ENCODE results near the gene C10orf88. TPM values are rescaled to one million over a fixed set of nuclear protein-coding genes. Genes with fewer than 3 reads are reported as not detected.

The C10orf88 gene
- total and polyA plus RNA-seq, 7 donors: 4.1 to 9.5 (median 6.3) TPM

GRCh38 chr10:122993797-122994336, 39.8 kb upstream of the C10orf88 start:
- ATAC-seq (no peak), DNase-seq (no peak)
- no peaks in the 10 kb centered on the region for H3K27me3 ChIP-seq (ENCODE audit: insufficient read depth in 3 of 3, low read length in 2 of 3)
- 89 to 94% (median 94%) methylated on average over 6 of the region's 6 CpGs for WGBS, 3 donors
- H3K9me3 ChIP-seq: no peaks in the 10 kb centered on the region
- no peak for TF ChIP-seq CTCF (IDR thresholded peaks at IDR 0.05)
- H3K27ac ChIP-seq: no peak overlapping the region
- intact Hi-C loops (cut with DNase I): no loop called here
- no peaks in the 10 kb centered on the region for H3K4me1 ChIP-seq
- H3K36me3 ChIP-seq (ENCODE audit: insufficient read depth in 1 of 2, low read depth in 1 of 2): peaks cover 11 to 91% of the 10 kb centered on the region in 2 donors
- H3K4me3 ChIP-seq: no peak overlapping the region

DNA sequence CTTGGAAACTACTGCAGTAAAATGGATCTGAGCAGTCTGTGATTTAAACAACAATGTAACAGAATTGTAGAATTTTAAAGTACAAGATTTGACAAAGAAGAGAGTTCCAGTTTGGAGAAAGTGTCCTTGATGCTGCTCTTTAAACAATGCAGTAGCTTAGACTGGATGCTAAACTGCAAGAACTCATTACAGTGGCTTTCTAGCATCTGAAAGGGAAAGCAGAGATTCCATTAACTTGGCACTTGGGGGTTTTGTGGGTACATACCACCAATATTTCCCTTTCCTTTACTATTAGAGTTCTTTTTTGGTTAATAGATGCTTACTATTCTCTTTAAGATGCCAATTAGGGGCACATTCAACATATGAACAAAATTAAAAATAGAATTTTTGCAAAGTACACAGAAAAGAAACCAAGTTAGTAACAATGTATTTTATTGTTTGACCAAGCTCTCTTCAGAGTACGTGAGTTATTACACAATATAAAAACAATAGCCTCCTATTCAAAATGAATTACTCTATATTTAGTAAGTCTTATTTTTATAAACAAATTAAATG, 38.1 kb upstream of the C10orf88 start:
- intact Hi-C loops (cut with DNase I): no loop called here
- ATAC-seq (no peak), DNase-seq (no peak)
- Histone ChIP-seq H3K27me3 (ENCODE audit: insufficient read depth in 3 of 3, low read length in 2 of 3) (no peaks in the 10 kb centered on the region), H3K9me3 (no peaks in the 10 kb centered on the region), H3K36me3 (ENCODE audit: insufficient read depth in 1 of 2, low read depth in 1 of 2) (peaks cover 11 to 85% of the 10 kb centered on the region in 2 donors), H3K4me3 (no peak overlapping the region), H3K27ac (no peak overlapping the region), H3K4me1 (no peaks in the 10 kb centered on the region)
- no peak for TF ChIP-seq CTCF (IDR thresholded peaks at IDR 0.05)
- WGBS, 3 donors: 78 to 86% (median 78%) methylated on average over 1 of the region's 1 CpG

- H3K36me3 ChIP-seq (ENCODE audit: insufficient read depth in 1 of 2, low read depth in 1 of 2): peaks cover 3 to 81% of the 10 kb centered on the region in 2 donors
- H3K9me3 ChIP-seq: no peaks in the 10 kb centered on the region
- no peak overlapping the region for H3K27ac ChIP-seq
- ATAC-seq (no peak), DNase-seq (no peak)
- no peak overlapping the region for H3K4me3 ChIP-seq
- H3K27me3 ChIP-seq (ENCODE audit: insufficient read depth in 3 of 3, low read length in 2 of 3): no peaks in the 10 kb centered on the region
- H3K4me1 ChIP-seq: no peaks in the 10 kb centered on the region
- intact Hi-C loops (cut with DNase I): no loop called here
- 62 to 72% (median 64%) methylated on average over 5 of the region's 5 CpGs for WGBS, 3 donors
- TF ChIP-seq CTCF (IDR thresholded peaks at IDR 0.05): no peak
Observed at GRCh38 chr10:122990278-122990677, 36.3 kb upstream of the C10orf88 start.

DNA sequence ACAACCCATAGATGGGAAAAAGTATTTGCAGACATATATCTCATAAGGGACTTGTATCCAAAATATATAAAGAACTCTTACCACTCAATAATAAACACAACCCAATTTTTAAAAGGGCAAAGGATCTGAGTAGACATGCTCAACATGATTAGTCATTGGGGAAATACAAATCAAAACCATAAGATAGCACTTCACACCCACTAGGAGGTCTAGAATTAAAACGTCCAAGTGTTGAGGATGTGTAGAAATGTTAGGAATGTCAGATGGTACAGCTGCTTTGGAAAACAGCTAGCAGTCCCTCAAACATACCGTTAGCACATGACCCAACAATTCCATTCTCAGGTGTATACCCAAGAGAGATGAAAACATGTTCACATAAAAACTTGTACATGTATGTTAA, 34.5 kb upstream of the C10orf88 start:
- Histone ChIP-seq H3K9me3 (no peaks in the 10 kb centered on the region), H3K4me3 (no peak overlapping the region), H3K36me3 (ENCODE audit: insufficient read depth in 1 of 2, low read depth in 1 of 2) (peaks cover 0 to 72% of the 10 kb centered on the region in 2 donors), H3K27ac (no peak overlapping the region), H3K4me1 (no peaks in the 10 kb centered on the region), H3K27me3 (ENCODE audit: insufficient read depth in 3 of 3, low read length in 2 of 3) (no peaks in the 10 kb centered on the region)
- WGBS, 3 donors: 57 to 73% (median 62%) methylated on average over 2 of the region's 2 CpGs
- intact Hi-C loops (cut with DNase I): no loop called here
- DNase-seq (no peak), ATAC-seq (no peak)
- no peak for TF ChIP-seq CTCF (IDR thresholded peaks at IDR 0.05)

- no peaks in the 10 kb centered on the region for H3K9me3 ChIP-seq
- H3K36me3 ChIP-seq (ENCODE audit: insufficient read depth in 1 of 2, low read depth in 1 of 2): peaks cover 0 to 51% of the 10 kb centered on the region in 2 donors
- WGBS, 3 donors: 74 to 84% (median 74%) methylated on average over 6 of the region's 6 CpGs
- intact Hi-C loops (cut with DNase I): no loop called here
- no peak for DNase-seq
- no peak overlapping the region for H3K27ac ChIP-seq
- H3K27me3 ChIP-seq (ENCODE audit: insufficient read depth in 3 of 3, low read length in 2 of 3): no peaks in the 10 kb centered on the region
- no peak overlapping the region for H3K4me3 ChIP-seq
- no peak for TF ChIP-seq CTCF (IDR thresholded peaks at IDR 0.05)
- no peaks in the 10 kb centered on the region for H3K4me1 ChIP-seq
- ATAC-seq: peak in 1 of 4 donors; percentile 41
Observed at GRCh38 chr10:122986335-122986734, 32.3 kb upstream of the C10orf88 start.
